ENCODE measurements around the gene SPOCK2.

Gene SPOCK2

DNA sequence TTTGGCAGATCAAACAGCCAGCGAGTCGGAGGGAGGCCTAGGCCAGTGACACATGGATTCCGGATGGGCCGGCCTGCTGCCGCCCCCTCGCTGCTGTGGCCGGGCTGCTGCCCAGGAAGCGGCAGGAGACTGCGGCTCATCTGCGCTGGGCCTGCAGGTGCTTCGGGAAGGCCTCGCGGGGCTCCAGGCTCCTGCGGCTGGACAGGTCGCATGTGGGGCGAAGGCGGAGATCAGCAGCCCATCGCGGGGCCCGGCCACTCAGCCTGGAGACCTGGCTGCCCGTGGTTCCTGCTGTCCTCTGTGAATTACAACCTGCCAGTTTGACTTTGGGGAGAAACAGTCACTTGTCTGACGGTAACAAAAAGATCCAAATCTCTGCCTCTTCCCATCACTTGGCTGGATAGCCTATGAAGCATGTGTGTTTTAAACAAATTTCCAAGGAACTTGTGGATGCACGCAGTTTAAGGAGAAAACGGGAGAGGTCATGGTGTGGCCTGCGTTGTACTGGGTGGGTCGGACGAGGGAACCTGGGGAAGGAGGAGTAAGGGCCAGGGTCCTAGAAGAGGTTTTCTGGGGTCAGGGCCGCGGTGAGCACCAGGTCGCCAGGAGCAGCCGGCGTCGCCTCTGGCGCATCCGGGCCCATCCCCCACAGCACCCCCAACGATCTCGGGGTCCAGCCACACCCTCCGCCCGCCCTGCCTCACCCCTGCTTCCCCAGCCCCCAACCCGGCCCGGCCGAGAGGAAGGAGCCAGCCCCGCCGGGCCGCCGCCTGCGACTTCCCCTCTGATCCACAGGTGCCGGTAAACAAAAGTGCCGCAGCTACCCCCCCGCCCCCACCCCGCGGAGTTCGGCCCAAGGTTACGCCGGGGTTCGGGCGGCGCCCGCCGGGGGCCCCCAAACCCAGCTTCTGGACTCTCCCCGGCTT, 1.6 kb downstream of the SPOCK2 start:
- peak; percentile 30 for DNase-seq

GRCh38 chr10:72085864-72086465, 2.4 kb downstream of the SPOCK2 start:
- no peak for DNase-seq

DNA sequence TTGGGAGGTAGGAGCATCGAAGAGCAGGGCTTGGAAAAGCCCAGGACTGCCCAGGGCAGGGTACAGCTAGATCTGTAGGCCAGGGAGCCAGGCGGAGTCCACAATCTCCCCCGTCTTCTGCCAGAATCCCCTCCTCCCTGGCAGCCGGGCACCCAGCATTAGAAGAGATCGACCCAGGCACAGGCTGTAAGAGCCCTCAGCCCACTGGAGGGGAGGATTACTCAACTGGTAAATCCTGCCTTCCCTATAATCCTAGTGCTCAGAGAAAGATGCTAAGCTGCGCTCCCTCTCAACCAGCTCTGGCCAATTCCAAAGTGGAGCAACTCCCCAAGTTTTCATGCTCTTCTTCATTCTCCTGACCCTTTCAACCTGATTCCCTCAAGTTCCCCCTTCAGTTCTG, 3.2 kb downstream of the SPOCK2 start:
- no peak for DNase-seq

DNA sequence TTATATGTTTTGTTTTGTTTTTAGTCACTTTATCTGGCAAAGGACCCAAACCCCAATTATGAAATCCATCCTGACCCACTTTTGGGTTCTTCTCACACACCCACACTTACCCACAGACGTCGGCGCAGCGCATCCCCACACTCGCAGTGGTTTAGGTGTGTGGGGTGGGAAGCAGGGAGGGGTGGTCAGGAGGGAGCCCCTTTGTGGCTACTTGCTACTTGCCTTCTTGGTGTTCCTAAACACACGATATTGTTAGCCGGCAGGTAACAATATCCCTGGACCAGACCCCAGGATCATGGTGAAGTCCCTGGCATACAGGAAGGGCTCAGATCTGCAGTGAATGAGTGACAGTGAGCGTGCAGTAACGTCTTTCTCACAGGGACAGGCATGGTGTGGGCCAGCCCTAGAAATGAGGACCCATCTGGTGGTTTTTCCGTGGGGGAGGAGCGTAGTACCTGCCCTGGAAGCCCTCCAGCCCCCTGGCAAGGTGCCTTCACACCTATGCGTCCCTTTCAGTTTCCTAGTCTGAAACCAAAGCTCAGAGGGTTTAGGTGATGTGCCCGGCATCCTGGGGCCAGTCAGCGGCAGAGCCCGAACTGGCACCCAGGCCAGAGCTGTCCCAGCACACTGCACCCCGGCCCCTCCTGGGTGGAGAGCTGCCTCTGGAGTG, 4.4 kb downstream of the SPOCK2 start:
- peak; percentile 38 for DNase-seq

DNA sequence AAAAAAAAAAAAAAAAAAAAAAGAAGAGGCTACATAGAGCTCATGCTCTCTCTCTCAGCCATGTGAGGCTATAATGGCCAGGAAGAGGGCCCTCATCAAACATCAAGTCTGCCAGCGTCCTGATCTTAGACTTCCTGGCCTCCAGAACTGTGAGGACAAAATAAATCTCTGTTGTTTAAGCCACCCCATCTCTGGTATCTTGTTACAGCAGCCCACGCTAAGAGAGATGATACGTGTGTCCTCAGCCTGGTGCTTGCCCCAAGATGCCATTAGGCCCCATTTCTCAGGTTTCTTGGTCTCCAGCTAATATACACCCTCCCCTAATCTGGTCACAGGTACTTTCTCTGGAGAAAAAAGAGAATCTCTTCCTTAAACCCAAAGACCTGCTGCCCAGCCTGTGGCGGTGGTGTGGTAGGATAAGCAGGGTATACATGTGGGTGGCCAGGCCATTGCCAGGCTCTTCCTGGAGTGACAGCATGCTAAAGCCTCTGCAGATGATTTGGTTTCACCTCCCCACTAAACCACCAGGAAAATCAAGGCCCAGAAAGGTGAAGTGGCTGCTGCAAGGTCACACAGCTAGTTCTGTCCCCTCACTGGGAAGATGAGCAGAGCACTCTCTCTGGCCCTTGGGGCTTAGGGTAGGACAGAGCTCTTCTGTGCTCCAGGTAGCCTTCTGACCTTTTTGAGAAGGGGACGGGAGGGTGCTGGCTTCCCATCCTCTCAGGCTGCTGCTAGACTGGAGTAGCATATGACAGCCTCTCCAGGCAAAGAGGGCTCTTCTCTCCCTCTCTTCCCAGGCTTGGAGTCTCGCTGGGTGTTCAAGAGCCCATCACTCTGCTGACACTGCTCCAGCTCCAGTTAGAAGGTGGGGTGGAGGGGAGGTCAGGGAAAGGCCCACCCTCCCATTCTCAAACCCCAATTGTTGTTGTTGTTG, 5.2 kb downstream of the SPOCK2 start:
- no peak for DNase-seq

DNA sequence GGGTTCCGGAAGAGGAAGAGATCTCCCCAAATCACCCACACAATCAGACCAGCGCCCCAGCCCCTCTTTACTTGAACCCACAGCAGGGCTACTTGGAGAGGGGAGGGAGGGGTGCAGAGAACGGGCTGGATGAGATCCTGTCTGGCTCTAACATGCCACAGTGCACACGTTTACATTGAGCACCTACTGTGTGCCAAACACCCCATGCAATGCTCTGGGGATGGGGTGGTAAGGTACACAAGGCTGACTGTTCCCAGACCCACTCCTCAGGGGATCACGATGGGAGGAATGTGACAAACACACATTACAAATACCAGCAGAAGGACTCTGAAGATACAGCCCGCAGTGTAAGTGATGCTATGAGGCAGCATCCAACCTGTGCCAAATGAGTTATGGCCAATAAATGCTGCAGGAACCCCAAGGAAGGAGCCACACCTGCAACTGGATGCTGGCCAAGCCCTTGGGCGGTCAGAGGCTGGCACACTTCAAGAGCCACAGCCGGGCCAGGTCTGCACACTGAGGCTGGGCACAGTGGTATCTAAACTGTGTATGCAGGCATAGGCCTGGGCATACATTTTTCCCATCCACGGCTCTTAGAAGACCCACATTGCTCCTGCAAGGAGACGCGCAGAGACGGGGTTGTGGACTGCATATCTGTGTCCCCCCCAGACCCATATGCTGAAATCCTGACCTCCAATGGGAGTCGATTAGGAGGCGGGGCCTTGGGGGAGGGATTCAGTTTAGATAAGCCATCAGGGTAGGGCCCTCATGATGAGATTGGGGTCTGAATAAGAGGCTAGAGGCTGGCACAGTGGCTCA, 6.4 kb downstream of the SPOCK2 start:
- DNase-seq = peak; percentile 85

DNA sequence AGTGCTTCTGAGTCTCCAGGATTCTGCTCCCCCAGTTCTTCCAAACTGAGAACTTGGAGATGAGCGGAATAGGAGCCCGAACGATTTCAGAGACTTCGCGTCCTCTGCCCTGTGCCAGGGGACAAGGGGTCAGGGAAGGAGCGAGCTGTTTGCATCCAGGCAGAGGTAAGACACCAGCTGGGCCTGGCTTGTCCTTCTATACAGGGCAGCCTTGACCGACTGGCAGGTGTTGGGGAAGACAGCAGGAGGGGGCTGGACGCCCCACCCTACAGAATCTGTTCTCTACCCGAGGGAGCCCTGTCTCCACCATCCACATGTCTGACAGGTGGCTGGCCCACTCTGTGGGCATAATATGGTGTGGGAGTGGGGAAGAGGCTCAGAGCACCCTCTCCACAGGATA, 7.1 kb downstream of the SPOCK2 start:
- no peak for DNase-seq

GRCh38 chr10:72080042-72080975, 8.0 kb downstream of the SPOCK2 start:
- DNase-seq = no peak

DNA sequence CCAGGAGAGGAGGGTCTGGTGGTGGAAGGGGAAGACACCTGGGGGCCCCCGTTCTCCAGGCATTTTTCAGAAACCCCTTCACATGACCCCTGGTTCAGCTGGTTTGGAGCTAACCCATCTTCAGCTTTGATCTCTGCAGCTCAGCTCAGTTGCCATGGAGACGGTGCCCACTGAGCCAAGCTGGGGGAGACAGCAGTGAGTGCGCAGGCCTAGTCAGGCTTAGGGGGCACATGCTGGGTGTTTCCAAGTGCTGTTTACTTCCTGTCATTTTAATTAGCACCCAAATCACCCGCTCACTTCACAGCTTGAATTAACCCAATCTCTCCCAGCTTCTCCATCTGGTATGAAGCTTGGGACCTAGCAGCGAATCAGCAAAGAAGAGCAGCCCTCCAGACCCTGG, 9.0 kb downstream of the SPOCK2 start:
- DNase-seq = no peak

DNA sequence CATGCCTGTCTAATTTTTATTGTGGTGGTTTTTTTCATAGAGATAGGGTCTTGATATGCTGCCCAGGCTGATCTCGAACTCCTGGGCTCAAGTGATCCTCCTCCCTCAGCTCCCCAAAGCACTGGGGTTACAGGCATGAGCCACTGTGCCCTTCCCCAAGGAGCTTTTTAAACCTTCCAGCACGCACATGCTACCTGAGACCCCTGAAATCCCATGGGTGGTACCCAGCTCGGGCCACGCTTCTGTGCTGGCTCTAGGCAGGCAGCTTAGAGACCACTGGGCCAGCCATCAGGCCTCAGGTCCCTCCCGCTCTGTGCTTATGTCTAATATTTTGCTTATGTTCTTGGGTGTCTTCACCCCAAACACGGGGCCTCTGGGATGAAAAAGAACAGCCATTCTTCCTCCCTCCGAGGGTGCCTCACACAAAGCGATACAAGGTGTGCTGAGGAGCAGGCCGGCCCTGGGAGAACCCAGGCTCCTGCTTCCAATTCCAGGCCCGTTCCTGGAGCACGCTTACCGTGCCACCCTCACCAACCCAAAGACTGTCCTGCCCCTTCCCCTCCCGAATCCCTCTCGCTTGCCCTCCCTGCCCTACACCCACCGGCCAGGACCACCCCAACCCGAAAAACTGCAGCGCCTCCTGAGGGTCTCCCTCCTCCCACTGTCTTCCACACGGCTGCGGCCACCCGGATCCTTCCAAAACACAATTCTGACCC, 10.9 kb downstream of the SPOCK2 start:
- DNase-seq = no peak

GRCh38 chr10:72076756-72077155, 11.6 kb downstream of the SPOCK2 start:
- no peak for DNase-seq

GRCh38 chr10:72075376-72076115, 12.8 kb downstream of the SPOCK2 start:
- no peak for DNase-seq

GRCh38 chr10:72074574-72075375, 13.6 kb downstream of the SPOCK2 start:
- no peak for DNase-seq

GRCh38 chr10:72073708-72074573, 14.4 kb downstream of the SPOCK2 start:
- no peak for DNase-seq

DNA sequence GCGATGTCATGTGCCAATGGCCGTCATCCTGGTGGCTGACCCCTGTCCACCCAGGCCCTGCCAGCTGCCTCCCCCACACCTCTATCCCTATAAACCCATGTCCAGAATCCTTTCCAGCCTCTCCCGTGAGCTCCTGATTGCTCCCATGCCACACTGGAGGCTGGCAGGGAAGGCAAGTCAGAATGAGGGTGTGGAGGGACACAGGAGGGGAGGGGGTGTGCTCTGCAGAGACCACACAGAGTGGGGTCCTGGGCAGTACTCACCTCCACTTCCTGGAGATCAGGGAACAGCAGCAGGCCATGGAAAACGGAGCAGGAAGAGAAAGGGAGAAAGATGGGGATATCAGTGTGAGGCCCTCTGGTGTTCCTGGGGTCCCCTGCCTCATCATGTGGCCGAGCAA, 15.7 kb downstream of the SPOCK2 start:
- no peak for DNase-seq

DNA sequence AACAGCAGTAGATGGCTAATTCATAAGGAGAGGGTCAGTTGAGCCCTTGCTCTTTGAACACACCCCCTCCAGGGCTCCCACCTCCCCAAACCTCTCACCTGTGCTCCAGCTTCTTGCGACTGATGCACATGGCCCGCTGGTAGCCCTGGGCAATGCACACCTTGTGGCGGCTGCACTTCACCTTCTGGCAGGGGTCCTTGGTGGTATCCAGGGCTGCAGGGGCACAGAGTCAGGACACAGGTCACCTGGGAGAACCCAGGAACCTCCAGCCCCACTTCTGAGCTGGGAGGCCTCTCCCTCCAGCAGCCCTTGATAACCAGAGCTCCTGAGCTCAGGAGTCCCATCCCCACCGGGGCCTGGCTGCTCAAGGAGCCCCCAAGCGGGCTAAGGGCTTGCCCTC, 16.3 kb downstream of the SPOCK2 start:
- no peak for DNase-seq

All from RPMI8226 (cell line).